Endothelial cell of umbilical vein (primary cell): ENCODE results near the gene PARS2. TPM values are rescaled to one million over a fixed set of nuclear protein-coding genes. Genes with fewer than 3 reads are reported as not detected.

Experiments used
- BruUV-seq: library from RNA; stranded (reverse); fragments of 400-500 nt; replicated peaks from 2 replicates; lab custom pipeline; 2021; lab: Mats Ljungman, UMichigan
- CTCF ChIA-PET: fragments of 300-600, 350-600 bp; sonication (Branson Sonifier 250); formaldehyde crosslinking; loops from one replicate; lab custom pipeline; 2021; ENCODE audit warnings: antibody characterized with exemption, inconsistent platforms; lab: Charles Lee
- POLR2A ChIA-PET: fragments of 300-600, 350-600 bp; sonication (Branson Sonifier 250); formaldehyde crosslinking; loops from one replicate; lab custom pipeline; 2021; ENCODE audit warnings: antibody characterized with exemption, inconsistent platforms; lab: Charles Lee
- DNase-seq: peaks from one replicate; pipeline ENCODE4 v3.0.0-alpha.2; 2011; ENCODE audit warnings: low read depth, low spot score
- FAIRE-seq: peaks from 2 replicates; lab custom pipeline; 2011; peaks lifted over from hg19 to GRCh38; lab: Jason Lieb, UNC
- H2AFZ ChIP-seq: 2 replicates; pipeline ENCODE4 v1.6.0; 2012; ENCODE audit warnings: low read depth, low read length, control low read depth, inconsistent platforms
- H3K27ac ChIP-seq: 2 replicates; pipeline ENCODE4 v1.5.1; 2011; ENCODE audit warnings: low read depth, mild to moderate bottlenecking, control low read depth, low read length, moderate library complexity; ENCODE audit not compliant: insufficient read depth
- H3K27me3 ChIP-seq, 2 experiments: 2 replicates each; pipeline versions ENCODE4 v1.6.0 to v1.6.1; 2011; ENCODE audit warnings: low read length in 2 of 2, mixed read lengths in 1 of 2; ENCODE audit not compliant: control insufficient read depth in 2 of 2, insufficient read depth in 2 of 2
- H3K36me3 ChIP-seq, 2 experiments: 2 replicates in 1 of 2; 3 replicates in 1 of 2; pipeline ENCODE4 v1.5.1; 2011; ENCODE audit warnings: low read length in 2 of 2, mild to moderate bottlenecking in 1 of 2, moderate library complexity in 1 of 2; ENCODE audit not compliant: control insufficient read depth in 2 of 2, insufficient read depth in 2 of 2; ENCODE audit errors: extremely low read depth in 1 of 2
- H3K4me1 ChIP-seq: 3 replicates; pipeline ENCODE4 v1.5.1; 2011; ENCODE audit warnings: mild to moderate bottlenecking, low read length; ENCODE audit not compliant: control insufficient read depth, insufficient read depth; ENCODE audit errors: extremely low read depth
- H3K4me2 ChIP-seq: 2 replicates; pipeline ENCODE4 v1.6.1; 2011; ENCODE audit warnings: low read length, control low read depth, mixed read lengths; ENCODE audit not compliant: insufficient read depth
- H3K4me3 ChIP-seq, 3 experiments: fragments of 200-600 bp in 1 of 3; sonication (generic), shearing (Covaris generic) in 1 of 3; replicated peaks in 1 of 3; 2 replicates each; pipeline ENCODE4 v1.5.1; 2011 to 2016; ENCODE audit warnings: control low read depth in 3 of 3, low read length in 3 of 3, mild to moderate bottlenecking in 2 of 3, inconsistent platforms in 1 of 3, low read depth in 1 of 3, moderate library complexity in 1 of 3; ENCODE audit not compliant: insufficient read depth in 1 of 3
- H3K79me2 ChIP-seq: 2 replicates; pipeline ENCODE4 v1.6.0; 2012; ENCODE audit warnings: low read length, inconsistent platforms; ENCODE audit not compliant: control insufficient read depth, insufficient read depth
- H3K9ac ChIP-seq: replicated peaks from 2 replicates; pipeline ENCODE3; 2011; ENCODE audit warnings: low read length, control low read depth; ENCODE audit not compliant: insufficient read depth; ENCODE audit errors: extremely low read depth
- H3K9me1 ChIP-seq: replicated peaks from 3 replicates; pipeline ENCODE4 v1.6.0; 2011; ENCODE audit warnings: mild to moderate bottlenecking, low read length; ENCODE audit not compliant: control insufficient read depth, insufficient read depth; ENCODE audit errors: extremely low read depth
- H3K9me3 ChIP-seq: replicated peaks from 2 replicates; pipeline ENCODE4 v1.5.1; 2012; ENCODE audit warnings: low read length, inconsistent platforms; ENCODE audit not compliant: control insufficient read depth, insufficient read depth
- H4K20me1 ChIP-seq: replicated peaks from 2 replicates; pipeline ENCODE3; 2011; ENCODE audit warnings: mild to moderate bottlenecking, low read length; ENCODE audit not compliant: control insufficient read depth, insufficient read depth; ENCODE audit errors: extremely low read depth
- EZH2 ChIP-seq: IDR thresholded peaks from 2 replicates; pipeline ENCODE4 v1.6.1; 2012; ENCODE audit warnings: borderline replicate concordance, low read depth, mild to moderate bottlenecking, moderate library complexity, low read length, inconsistent platforms; ENCODE audit not compliant: severe bottlenecking
- FOS ChIP-seq: IDR thresholded peaks from 2 replicates; pipeline ENCODE4 v1.6.1; 2011; ENCODE audit warnings: mild to moderate bottlenecking, low read length, moderate library complexity, borderline replicate concordance; ENCODE audit not compliant: insufficient read depth
- GATA2 ChIP-seq: IDR thresholded peaks from 2 replicates; pipeline ENCODE4 v1.7.0; 2011; ENCODE audit warnings: low read depth, mild to moderate bottlenecking, moderate library complexity, mixed read lengths, low read length; ENCODE audit not compliant: insufficient read length, insufficient read depth
- JUN ChIP-seq: IDR thresholded peaks from 2 replicates; pipeline ENCODE4 v1.6.1; 2011; ENCODE audit warnings: borderline replicate concordance, low read depth; ENCODE audit not compliant: insufficient read length, insufficient read depth
- MYC ChIP-seq: IDR thresholded peaks from one replicate; pipeline ENCODE4 v1.6.1; 2011; ENCODE audit warnings: mild to moderate bottlenecking, low read depth, low read length
- POLR2A ChIP-seq: IDR thresholded peaks from 2 replicates; pipeline ENCODE4 v1.6.1; 2012; ENCODE audit warnings: low read depth, mild to moderate bottlenecking, control low read depth, low read length
- POLR2AphosphoS5 ChIP-seq: IDR thresholded peaks from 2 replicates; pipeline ENCODE4 v1.6.1; 2012; ENCODE audit warnings: low read depth, mild to moderate bottlenecking, control low read depth, low read length, moderate library complexity; ENCODE audit not compliant: insufficient read depth
- dilution Hi-C: fragments of 300-500 bp; cut with MboI; formaldehyde crosslinking; loops from one replicate; pipeline ENCODE4 v1.15.0; 2019; ENCODE audit warnings: low sequenced_read_pairs; ENCODE audit not compliant: extremely low pct_ligation_motif_present
- intact Hi-C: fragments of 100-400 bp; cut with micrococcal nuclease; formaldehyde crosslinking; loops from one replicate; pipeline ENCODE4 v1.10.0; 2022
- polyA plus RNA-seq, 4 experiments: library from polyadenylated mRNA; depleted of rRNA in 3 of 4; stranded (reverse) in 3 of 4; unstranded in 1 of 4; fragments of >200 nt; gene quantifications; 2 replicates each; pipeline versions ENCODE4 v1.2.1 to v1.2.3, GENCODE V29; 2011 to 2012; ENCODE audit warnings: missing spikeins in 1 of 4
- total RNA-seq: library from RNA; stranded (reverse); gene quantifications from 2 replicates; pipeline ENCODE4 v1.2.3, GENCODE V29; 2021
- TF ChIP-seq, protein P1 (sequence below), 2 donors: IDR thresholded peaks; 1 replicate in 1 of 2; 2 replicates in 1 of 2; pipeline ENCODE4 v1.5.1; 2011; ENCODE audit warnings: low read length in 2 of 2, mild to moderate bottlenecking in 2 of 2, moderate library complexity in 2 of 2, control low read depth in 1 of 2, inconsistent platforms in 1 of 2, low read depth in 1 of 2; ENCODE audit not compliant: insufficient read depth in 1 of 2; ENCODE audit errors: extremely low read depth in 1 of 2

PARS2 gene
- total and polyA plus RNA-seq, 2 donors (not counting 3 experiments of a cell fraction or from before 2014, with no cell fraction given), result 2.0 to 3.8 TPM

DNA sequence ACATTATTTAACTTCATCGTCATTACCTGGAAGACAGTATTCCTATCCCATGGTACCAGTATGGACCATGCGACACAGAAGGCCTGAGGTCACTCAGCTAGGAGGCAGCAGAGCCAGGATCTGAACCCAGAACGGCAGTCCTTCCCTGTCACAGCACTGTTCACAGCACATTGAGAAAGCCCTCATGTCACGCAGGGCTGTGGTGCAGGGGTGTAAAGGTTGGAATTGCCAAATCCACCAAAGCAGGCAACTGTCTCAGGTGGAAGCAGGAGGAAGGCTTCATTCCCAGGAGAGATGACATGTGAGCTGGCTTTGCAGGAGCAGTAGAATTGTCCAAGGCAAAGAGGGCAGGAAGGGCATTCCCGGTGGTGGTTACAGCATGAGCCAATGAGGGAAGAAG, 46.7 kb upstream of the PARS2 start:
- Histone ChIP-seq H2AFZ (no peak overlapping the region), H3K9me1 (no peaks in the 10 kb centered on the region), H3K4me2 (no peak overlapping the region), H4K20me1 (no peaks in the 10 kb centered on the region), H3K9ac (no peak overlapping the region), H3K9me3 (no peaks in the 10 kb centered on the region), H3K36me3 (no peaks in the 10 kb centered on the region), H3K27me3 (no peaks in the 10 kb centered on the region), H3K4me3 (no peak overlapping the region), H3K79me2 (no peaks in the 10 kb centered on the region), H3K4me1 (no peaks in the 10 kb centered on the region), H3K27ac (no peak overlapping the region)
- intact Hi-C loops (loop anchor here (2.0 to 5.0 kb wide), 2 partner anchors 322 to 949 kb away; no protein-coding TSS in a partner anchor), dilution Hi-C loops (no loop called here)
- FAIRE-seq, result no peak
- no peak for DNase-seq
- no TSS peak for BruUV-seq
- ChIA-PET POLR2A (no interaction called here), CTCF (interaction anchor here (0.6 to 2.0 kb wide), 4 partner anchors 11 to 950 kb away, joined by 3 to 16 read pairs (median 6); no protein-coding TSS in a partner anchor)
- TF ChIP-seq POLR2AphosphoS5, result no peak

DNA sequence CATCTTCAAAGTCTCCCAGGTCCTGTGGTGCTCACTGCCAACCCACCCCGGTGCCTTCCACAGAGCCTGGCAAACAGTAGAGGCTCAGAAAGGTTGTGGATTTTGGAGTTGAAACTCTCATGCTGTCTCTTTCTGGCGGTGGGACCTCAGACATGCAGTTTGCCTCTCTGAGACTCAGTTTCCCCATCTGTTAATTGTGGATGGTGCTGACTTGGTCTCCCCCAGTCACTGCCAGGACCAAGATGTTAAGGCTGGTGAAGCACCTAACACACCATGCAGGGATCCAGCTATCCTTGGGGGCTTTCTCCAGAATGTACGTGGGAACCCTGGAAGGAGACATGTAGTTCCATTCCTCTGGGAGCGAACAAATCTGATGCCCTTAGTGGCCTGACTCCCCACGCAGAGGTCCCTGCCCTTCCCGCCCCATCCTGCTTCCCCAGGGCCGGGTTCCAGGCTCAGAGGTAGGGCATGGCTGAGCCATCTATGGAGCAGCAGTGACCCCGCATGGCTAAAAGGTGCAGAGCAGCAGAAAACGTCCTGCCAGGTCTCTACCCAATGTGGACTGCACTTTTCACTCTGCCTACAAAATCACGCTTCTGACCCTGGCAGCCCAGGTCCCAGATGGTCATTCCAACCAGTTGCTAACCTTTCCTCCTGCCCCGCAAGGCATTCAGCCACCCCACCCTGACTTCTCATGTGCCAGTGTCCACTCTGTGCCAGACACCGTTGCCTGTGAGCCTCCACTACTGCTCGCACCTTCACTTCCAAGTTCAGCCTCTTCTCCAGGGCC, 46.0 kb upstream of the PARS2 start:
- Histone ChIP-seq H4K20me1 (no peaks in the 10 kb centered on the region), H2AFZ (no peak overlapping the region), H3K27me3 (no peaks in the 10 kb centered on the region), H3K9me1 (no peaks in the 10 kb centered on the region), H3K4me2 (no peak overlapping the region), H3K9ac (no peak overlapping the region), H3K36me3 (no peaks in the 10 kb centered on the region), H3K9me3 (no peaks in the 10 kb centered on the region), H3K4me3 (no peak overlapping the region), H3K27ac (no peak overlapping the region), H3K4me1 (no peaks in the 10 kb centered on the region), H3K79me2 (no peaks in the 10 kb centered on the region)
- no TSS peak for BruUV-seq
- ChIA-PET CTCF (interaction anchor here (0.5 to 2.0 kb wide), 21 partner anchors 8 to 1327 kb away, joined by 3 to 17 read pairs (median 4); no protein-coding TSS in a partner anchor), POLR2A (no interaction called here)
- TF ChIP-seq POLR2AphosphoS5 (no peak), MYC (no peak), GATA2 (no peak), EZH2 (no peak), POLR2A (no peak), FOS (no peak), JUN (no peak)
- TF ChIP-seq, protein P1, sequence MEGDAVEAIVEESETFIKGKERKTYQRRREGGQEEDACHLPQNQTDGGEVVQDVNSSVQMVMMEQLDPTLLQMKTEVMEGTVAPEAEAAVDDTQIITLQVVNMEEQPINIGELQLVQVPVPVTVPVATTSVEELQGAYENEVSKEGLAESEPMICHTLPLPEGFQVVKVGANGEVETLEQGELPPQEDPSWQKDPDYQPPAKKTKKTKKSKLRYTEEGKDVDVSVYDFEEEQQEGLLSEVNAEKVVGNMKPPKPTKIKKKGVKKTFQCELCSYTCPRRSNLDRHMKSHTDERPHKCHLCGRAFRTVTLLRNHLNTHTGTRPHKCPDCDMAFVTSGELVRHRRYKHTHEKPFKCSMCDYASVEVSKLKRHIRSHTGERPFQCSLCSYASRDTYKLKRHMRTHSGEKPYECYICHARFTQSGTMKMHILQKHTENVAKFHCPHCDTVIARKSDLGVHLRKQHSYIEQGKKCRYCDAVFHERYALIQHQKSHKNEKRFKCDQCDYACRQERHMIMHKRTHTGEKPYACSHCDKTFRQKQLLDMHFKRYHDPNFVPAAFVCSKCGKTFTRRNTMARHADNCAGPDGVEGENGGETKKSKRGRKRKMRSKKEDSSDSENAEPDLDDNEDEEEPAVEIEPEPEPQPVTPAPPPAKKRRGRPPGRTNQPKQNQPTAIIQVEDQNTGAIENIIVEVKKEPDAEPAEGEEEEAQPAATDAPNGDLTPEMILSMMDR (IDR thresholded peaks at IDR 0.05; ENCODE audit: extremely low read depth in 1 of 2, insufficient read depth in 1 of 2, low read depth in 1 of 2, low read length in 2 of 2), result peak; percentile 76 to 89
- dilution Hi-C loops (no loop called here), intact Hi-C loops (loop anchor here (1.0 to 5.0 kb wide), 8 partner anchors 138 to 1325 kb away; no protein-coding TSS in a partner anchor)
- DNase-seq (peak; percentile 54), FAIRE-seq (peak; percentile 91)
